ENCODE data around the gene NADK2. TPM values are rescaled to one million over a fixed set of nuclear protein-coding genes. Genes with fewer than 3 reads are reported as not detected.

Gene NADK2
- total RNA-seq, 1 donor from 2014 or later = 68.2 TPM

GRCh38 chr5:36158144-36158543 lies 83.6 kb downstream of the NADK2 start:
- peaks cover 3% of the 10 kb centered on the region for H3K27me3 Mint-ChIP-seq (ENCODE audit: insufficient read depth, low read depth)
- DNase-seq (ENCODE audit: low spot score) = no peak
- peaks cover 30% of the 10 kb centered on the region for H4K20me1 ChIP-seq (ENCODE audit: low read depth)
- H3K79me2 ChIP-seq (ENCODE audit: low read depth) = peaks cover 98% of the 10 kb centered on the region
- H3K4me3 ChIP-seq = no peak overlapping the region
- no peaks in the 10 kb centered on the region for H3K9me3 Mint-ChIP-seq
- H3K27ac Mint-ChIP-seq = no peak overlapping the region
- H3K27me3 ChIP-seq = no peaks in the 10 kb centered on the region
- H3K4me2 ChIP-seq = no peak overlapping the region
- H3K36me3 ChIP-seq = peaks cover 9% of the 10 kb centered on the region
- TF ChIP-seq EZH2 (IDR thresholded peaks at IDR 0.05) = no peak
- no peak overlapping the region for H3K9ac ChIP-seq
- peaks cover 61% of the 10 kb centered on the region for H3K36me3 Mint-ChIP-seq
- no peak overlapping the region for H3K27ac ChIP-seq
- no peak overlapping the region for H2AFZ ChIP-seq (replicated peaks)
- no peak overlapping the region for H3K4me3 Mint-ChIP-seq
- H3F3A ChIP-seq (ENCODE audit: low read depth) = no peaks in the 10 kb centered on the region
- peaks cover 9% of the 10 kb centered on the region for H3K4me1 ChIP-seq
- H3K9me3 ChIP-seq (ENCODE audit: low read depth) = no peaks in the 10 kb centered on the region
- peaks cover 19% of the 10 kb centered on the region for H3K4me1 Mint-ChIP-seq

DNA sequence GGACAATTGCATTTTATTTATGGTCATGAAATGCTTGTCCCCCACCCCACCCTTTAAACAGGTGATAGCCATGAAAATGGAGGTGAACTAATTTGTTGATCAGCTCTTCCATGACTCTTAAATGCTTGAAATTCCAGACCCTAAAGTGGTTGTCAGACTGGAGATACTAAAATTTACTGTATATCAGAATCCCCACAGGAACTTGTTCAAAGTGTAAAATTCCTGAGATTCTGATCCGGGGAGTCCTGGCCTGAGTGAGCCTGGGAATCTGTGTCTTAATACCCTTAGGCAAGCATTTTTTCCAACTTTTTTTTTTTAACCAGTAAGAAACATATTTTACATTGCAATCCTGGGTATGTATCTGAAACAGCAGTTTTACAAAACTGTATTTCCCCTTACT lies 85.1 kb downstream of the NADK2 start:
- no peak overlapping the region for H3K4me2 ChIP-seq
- no peaks in the 10 kb centered on the region for H3K27me3 ChIP-seq
- no peak overlapping the region for H3K9ac ChIP-seq
- H3K27me3 Mint-ChIP-seq (ENCODE audit: insufficient read depth, low read depth) = peaks cover 4% of the 10 kb centered on the region
- no peaks in the 10 kb centered on the region for H3K9me3 ChIP-seq (ENCODE audit: low read depth)
- peaks cover 9% of the 10 kb centered on the region for H3K36me3 ChIP-seq
- peaks cover 94% of the 10 kb centered on the region for H3K79me2 ChIP-seq (ENCODE audit: low read depth)
- no peaks in the 10 kb centered on the region for H3K9me3 Mint-ChIP-seq
- peaks cover 30% of the 10 kb centered on the region for H4K20me1 ChIP-seq (ENCODE audit: low read depth)
- no peak for DNase-seq (ENCODE audit: low spot score)
- no peak overlapping the region for H3K4me3 Mint-ChIP-seq
- TF ChIP-seq EZH2 (IDR thresholded peaks at IDR 0.05) (no peak), EZH2phosphoT487 (IDR thresholded peaks at IDR 0.05) (no peak)
- TF ChIP-seq, protein P1, sequence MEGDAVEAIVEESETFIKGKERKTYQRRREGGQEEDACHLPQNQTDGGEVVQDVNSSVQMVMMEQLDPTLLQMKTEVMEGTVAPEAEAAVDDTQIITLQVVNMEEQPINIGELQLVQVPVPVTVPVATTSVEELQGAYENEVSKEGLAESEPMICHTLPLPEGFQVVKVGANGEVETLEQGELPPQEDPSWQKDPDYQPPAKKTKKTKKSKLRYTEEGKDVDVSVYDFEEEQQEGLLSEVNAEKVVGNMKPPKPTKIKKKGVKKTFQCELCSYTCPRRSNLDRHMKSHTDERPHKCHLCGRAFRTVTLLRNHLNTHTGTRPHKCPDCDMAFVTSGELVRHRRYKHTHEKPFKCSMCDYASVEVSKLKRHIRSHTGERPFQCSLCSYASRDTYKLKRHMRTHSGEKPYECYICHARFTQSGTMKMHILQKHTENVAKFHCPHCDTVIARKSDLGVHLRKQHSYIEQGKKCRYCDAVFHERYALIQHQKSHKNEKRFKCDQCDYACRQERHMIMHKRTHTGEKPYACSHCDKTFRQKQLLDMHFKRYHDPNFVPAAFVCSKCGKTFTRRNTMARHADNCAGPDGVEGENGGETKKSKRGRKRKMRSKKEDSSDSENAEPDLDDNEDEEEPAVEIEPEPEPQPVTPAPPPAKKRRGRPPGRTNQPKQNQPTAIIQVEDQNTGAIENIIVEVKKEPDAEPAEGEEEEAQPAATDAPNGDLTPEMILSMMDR (IDR thresholded peaks at IDR 0.05) = no peak
- H3K4me3 ChIP-seq = no peak overlapping the region
- peaks cover under 1% of the 10 kb centered on the region for H3F3A ChIP-seq (ENCODE audit: low read depth)
- peaks cover 27% of the 10 kb centered on the region for H3K4me1 Mint-ChIP-seq
- peaks cover 47% of the 10 kb centered on the region for H3K36me3 Mint-ChIP-seq
- H3K27ac Mint-ChIP-seq = no peak overlapping the region
- H3K27ac ChIP-seq = no peak overlapping the region
- H2AFZ ChIP-seq (replicated peaks) = no peak overlapping the region
- H3K4me1 ChIP-seq = peaks cover 12% of the 10 kb centered on the region

DNA sequence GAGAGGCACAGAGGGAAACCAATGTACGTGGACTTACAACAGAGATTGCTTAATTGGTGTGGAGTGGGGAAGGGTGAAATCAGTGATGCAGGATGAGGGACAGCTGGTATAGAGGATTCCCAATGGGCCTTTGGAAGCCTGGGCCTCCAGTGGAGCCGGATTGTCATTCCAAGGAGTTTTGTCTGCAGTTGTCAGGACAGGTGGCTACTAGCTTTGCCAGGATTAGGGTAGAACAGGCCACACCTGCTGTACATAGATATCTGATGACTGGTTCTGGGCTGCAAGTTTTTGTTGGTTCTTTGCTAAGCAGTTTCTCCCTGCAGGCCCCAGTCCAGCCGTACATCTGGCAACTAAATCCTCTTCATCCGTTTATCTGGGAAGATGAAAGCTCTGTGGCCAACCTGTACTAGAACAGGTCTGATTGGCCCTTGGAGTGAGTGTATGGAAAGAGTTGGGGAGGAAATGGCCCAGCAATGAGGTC lies 85.6 kb downstream of the NADK2 start:
- peaks cover 89% of the 10 kb centered on the region for H3K79me2 ChIP-seq (ENCODE audit: low read depth)
- no peak overlapping the region for H3K4me3 ChIP-seq
- peaks cover 9% of the 10 kb centered on the region for H3K36me3 ChIP-seq
- no peak overlapping the region for H3K4me2 ChIP-seq
- no peaks in the 10 kb centered on the region for H3K27me3 ChIP-seq
- no peak overlapping the region for H3K9ac ChIP-seq
- Mint-ChIP-seq H3K36me3 (peaks cover 42% of the 10 kb centered on the region), H3K27ac (no peak overlapping the region), H3K4me3 (no peak overlapping the region), H3K4me1 (peaks cover 27% of the 10 kb centered on the region), H3K27me3 (ENCODE audit: insufficient read depth, low read depth) (peaks cover 4% of the 10 kb centered on the region), H3K9me3 (no peaks in the 10 kb centered on the region)
- no peak overlapping the region for H2AFZ ChIP-seq (replicated peaks)
- H3K9me3 ChIP-seq (ENCODE audit: low read depth) = no peaks in the 10 kb centered on the region
- H3F3A ChIP-seq (ENCODE audit: low read depth) = peaks cover 5% of the 10 kb centered on the region
- H4K20me1 ChIP-seq (ENCODE audit: low read depth) = peaks cover 30% of the 10 kb centered on the region
- no peak overlapping the region for H3K27ac ChIP-seq
- DNase-seq (ENCODE audit: low spot score) = no peak
- peaks cover 12% of the 10 kb centered on the region for H3K4me1 ChIP-seq
- no peak for TF ChIP-seq EZH2phosphoT487 (IDR thresholded peaks at IDR 0.05)
- no peak for TF ChIP-seq EZH2 (IDR thresholded peaks at IDR 0.05)
- TF ChIP-seq, protein P1 (IDR thresholded peaks at IDR 0.05) = no peak

- H3K4me1 Mint-ChIP-seq = peaks cover 35% of the 10 kb centered on the region
- no peak overlapping the region for H2AFZ ChIP-seq (replicated peaks)
- H3K4me3 ChIP-seq = no peak overlapping the region
- no peak for DNase-seq (ENCODE audit: low spot score)
- no peak overlapping the region for H3K9ac ChIP-seq
- TF ChIP-seq EZH2 (IDR thresholded peaks at IDR 0.05) = no peak
- TF ChIP-seq EZH2phosphoT487 (IDR thresholded peaks at IDR 0.05) = no peak
- TF ChIP-seq, protein P1 (IDR thresholded peaks at IDR 0.05) = no peak
- H3K27me3 ChIP-seq = no peaks in the 10 kb centered on the region
- H3K4me3 Mint-ChIP-seq = no peak overlapping the region
- no peaks in the 10 kb centered on the region for H3K9me3 Mint-ChIP-seq
- no peak overlapping the region for H3K27ac Mint-ChIP-seq
- H3K4me2 ChIP-seq = no peak overlapping the region
- H3K4me1 ChIP-seq = peaks cover 13% of the 10 kb centered on the region
- peaks cover 9% of the 10 kb centered on the region for H3K36me3 ChIP-seq
- no peaks in the 10 kb centered on the region for H3K9me3 ChIP-seq (ENCODE audit: low read depth)
- H3F3A ChIP-seq (ENCODE audit: low read depth) = peaks cover 7% of the 10 kb centered on the region
- peaks cover 86% of the 10 kb centered on the region for H3K79me2 ChIP-seq (ENCODE audit: low read depth)
- H4K20me1 ChIP-seq (ENCODE audit: low read depth) = peaks cover 24% of the 10 kb centered on the region
- H3K27me3 Mint-ChIP-seq (ENCODE audit: insufficient read depth, low read depth) = peaks cover 4% of the 10 kb centered on the region
- peaks cover 42% of the 10 kb centered on the region for H3K36me3 Mint-ChIP-seq
- no peak overlapping the region for H3K27ac ChIP-seq
These were observed 86.4 kb downstream of the NADK2 start for GRCh38 chr5:36155291-36155690.

Measured in neural progenitor cell (in vitro differentiated cells).